ENCODE measurements around the gene LRBA. TPM values are rescaled to one million over a fixed set of nuclear protein-coding genes. Genes with fewer than 3 reads are reported as not detected.

Gene LRBA
- polyA plus RNA-seq, 2 of the 4 experiments (the other 2 are of a cell fraction) = 10.7 to 25.1 TPM

- TF ChIP-seq USF2 (IDR thresholded peaks at IDR 0.05) (no peak), ZSCAN20 (CRISPR knock-in tag; IDR thresholded peaks at IDR 0.05) (no peak), JUNB (IDR thresholded peaks at IDR 0.05) (no peak), KDM5A (IDR thresholded peaks at IDR 0.05) (no peak), BCL3 (IDR thresholded peaks at IDR 0.05) (no peak)
Observed at GRCh38 chr4:150648123-150648522, 367.0 kb downstream of the LRBA start (continued).

GRCh38 chr4:150647008-150647407 lies 368.1 kb downstream of the LRBA start:
- ATAC-seq = no peak
- no peak overlapping the region for H3K4me3 ChIP-seq
- no peak overlapping the region for H3K27ac ChIP-seq
- 88% methylated on average over 1 of the region's 1 CpG for WGBS (ENCODE audit: missing lambda C conversion rate)
- no peak for DNase-seq (ENCODE audit: low read depth in 1 of 2, low spot score in 1 of 2)
- no peak overlapping the region for H3K4me2 ChIP-seq
- POLR2A ChIA-PET = no interaction called here
- CTCF ChIA-PET = no interaction called here
- H3K4me1 ChIP-seq = no peaks in the 10 kb centered on the region
- no peaks in the 10 kb centered on the region for H3K9me3 ChIP-seq
- no peak for TF ChIP-seq HES2 (IDR thresholded peaks at IDR 0.05)
- TF ChIP-seq EP300 (IDR thresholded peaks at IDR 0.05) = no peak
- no peak for TF ChIP-seq MAFK (IDR thresholded peaks at IDR 0.05; ENCODE audit: partially characterized antibody)
- no peak for TF ChIP-seq EHF (CRISPR knock-in tag; IDR thresholded peaks at IDR 0.05)
- TF ChIP-seq HMGXB4 (CRISPR knock-in tag; IDR thresholded peaks at IDR 0.05; ENCODE audit: borderline replicate concordance) = no peak
- TF ChIP-seq SMC3 (IDR thresholded peaks at IDR 0.05) = no peak
- TF ChIP-seq POLR2AphosphoS2 (conservative IDR thresholded peaks at IDR 0.05; ENCODE audit: low read length) = no peak
- TF ChIP-seq ESRRA (IDR thresholded peaks at IDR 0.05; ENCODE audit: borderline replicate concordance, low read length) = no peak
- TF ChIP-seq CBX8 (IDR thresholded peaks at IDR 0.05) = no peak
- no peak for TF ChIP-seq FOSB (CRISPR knock-in tag; IDR thresholded peaks at IDR 0.05)
- no peak for TF ChIP-seq HEYL (CRISPR knock-in tag; IDR thresholded peaks at IDR 0.05)
- TF ChIP-seq NPAS2 (CRISPR knock-in tag; IDR thresholded peaks at IDR 0.05; ENCODE audit: borderline replicate concordance) = no peak
- TF ChIP-seq BCL3 (IDR thresholded peaks at IDR 0.05) = no peak
- TF ChIP-seq CEBPB (IDR thresholded peaks at IDR 0.05) = no peak
- TF ChIP-seq ATOH8 (CRISPR knock-in tag; IDR thresholded peaks at IDR 0.05; ENCODE audit: low read depth) = no peak
- no peak for TF ChIP-seq FOXS1 (CRISPR knock-in tag; IDR thresholded peaks at IDR 0.05)
- TF ChIP-seq JUN (IDR thresholded peaks at IDR 0.05) = no peak
- FAIRE-seq = no peak

- no peak overlapping the region for H3K4me2 ChIP-seq
- DNase-seq (ENCODE audit: low read depth in 1 of 2, low spot score in 1 of 2) = no peak
- no peaks in the 10 kb centered on the region for H3K4me1 ChIP-seq
- ATAC-seq = no peak
- TF ChIP-seq CBX2 (IDR thresholded peaks at IDR 0.05; ENCODE audit: borderline replicate concordance, low read depth) (no peak), CTCF (IDR thresholded peaks at IDR 0.05) (no peak), CBX8 (IDR thresholded peaks at IDR 0.05) (no peak), TFCP2L1 (CRISPR knock-in tag; IDR thresholded peaks at IDR 0.05) (no peak), EP300 (IDR thresholded peaks at IDR 0.05) (no peak), FOSB (CRISPR knock-in tag; IDR thresholded peaks at IDR 0.05) (no peak)
- no peak for FAIRE-seq
- no peak overlapping the region for H3K4me3 ChIP-seq
- POLR2A ChIA-PET = no interaction called here
- CTCF ChIA-PET = no interaction called here
- H3K9me3 ChIP-seq = no peaks in the 10 kb centered on the region
- no peak overlapping the region for H3K27ac ChIP-seq
Observed at GRCh38 chr4:150641612-150642011, 373.5 kb downstream of the LRBA start.

Measured in A549 (cell line).